Stimulated activated memory B cell treated with anti-CD40 and anti-IgM and Interleukin-4, amounts not matched to agents 10 μg/mL and 1 μg/mL and 100 μg/mL, for 72 hours (primary cell): ENCODE results near the gene MAML2.

Source experiments
- ATAC-seq: fragments of 150-1000 bp; cut with Tn5 transposase; 2 replicates; pipeline ENCODE4 v1.10.0; 2021
- H3K27ac Mint-ChIP-seq: one replicate; pipeline ENCODE4 v1.8.0; 2022; ENCODE audit warnings: mild to moderate bottlenecking, mixed read lengths
- H3K27me3 Mint-ChIP-seq: one replicate; pipeline ENCODE4 v1.8.0; 2022; ENCODE audit warnings: mixed read lengths
- H3K36me3 Mint-ChIP-seq: one replicate; pipeline ENCODE4 v1.8.0; 2022; ENCODE audit warnings: mixed read lengths
- H3K4me1 Mint-ChIP-seq: one replicate; pipeline ENCODE4 v1.8.0; 2022; ENCODE audit warnings: mixed read lengths
- H3K4me3 Mint-ChIP-seq: one replicate; pipeline ENCODE4 v1.8.0; 2022; ENCODE audit warnings: mild to moderate bottlenecking, moderate library complexity, mixed read lengths
- H3K9me3 Mint-ChIP-seq: one replicate; pipeline ENCODE4 v1.8.0; 2022; ENCODE audit warnings: mixed read lengths

Gene MAML2

GRCh38 chr11:96114178-96115064, 228.6 kb downstream of the MAML2 start:
- ATAC-seq, result no peak
- Mint-ChIP-seq H3K27me3 (no peaks in the 10 kb centered on the region), H3K36me3 (peaks cover 27% of the 10 kb centered on the region), H3K4me3 (no peak overlapping the region), H3K4me1 (peaks cover 44% of the 10 kb centered on the region), H3K27ac (peak overlapping the region; percentile 40), H3K9me3 (no peaks in the 10 kb centered on the region)

DNA sequence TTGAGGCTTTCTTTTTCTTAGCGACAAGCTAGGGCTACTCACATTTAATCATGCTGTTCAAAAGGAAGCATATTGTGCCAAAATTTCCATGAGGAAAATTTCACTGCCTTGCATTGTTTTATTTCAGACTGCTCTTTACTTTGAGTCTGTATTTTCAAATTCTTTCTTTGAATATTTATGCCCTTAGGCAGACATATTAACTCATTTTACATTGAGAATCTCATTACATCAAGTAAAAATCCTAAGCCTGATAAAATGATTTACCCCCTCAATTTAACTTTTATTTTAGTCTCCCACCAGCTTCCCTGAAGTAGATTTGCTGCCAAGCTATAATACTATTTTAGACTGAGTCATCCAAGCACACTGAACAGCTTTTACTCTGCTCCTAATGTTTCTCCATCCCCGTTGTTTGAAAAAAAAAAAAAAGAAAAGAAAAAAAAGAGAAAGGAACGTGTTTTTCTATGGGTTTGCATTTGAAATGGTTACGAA, 229.8 kb downstream of the MAML2 start:
- no peak for ATAC-seq
- no peaks in the 10 kb centered on the region for H3K9me3 Mint-ChIP-seq
- H3K4me1 Mint-ChIP-seq, result peaks cover 44% of the 10 kb centered on the region

DNA sequence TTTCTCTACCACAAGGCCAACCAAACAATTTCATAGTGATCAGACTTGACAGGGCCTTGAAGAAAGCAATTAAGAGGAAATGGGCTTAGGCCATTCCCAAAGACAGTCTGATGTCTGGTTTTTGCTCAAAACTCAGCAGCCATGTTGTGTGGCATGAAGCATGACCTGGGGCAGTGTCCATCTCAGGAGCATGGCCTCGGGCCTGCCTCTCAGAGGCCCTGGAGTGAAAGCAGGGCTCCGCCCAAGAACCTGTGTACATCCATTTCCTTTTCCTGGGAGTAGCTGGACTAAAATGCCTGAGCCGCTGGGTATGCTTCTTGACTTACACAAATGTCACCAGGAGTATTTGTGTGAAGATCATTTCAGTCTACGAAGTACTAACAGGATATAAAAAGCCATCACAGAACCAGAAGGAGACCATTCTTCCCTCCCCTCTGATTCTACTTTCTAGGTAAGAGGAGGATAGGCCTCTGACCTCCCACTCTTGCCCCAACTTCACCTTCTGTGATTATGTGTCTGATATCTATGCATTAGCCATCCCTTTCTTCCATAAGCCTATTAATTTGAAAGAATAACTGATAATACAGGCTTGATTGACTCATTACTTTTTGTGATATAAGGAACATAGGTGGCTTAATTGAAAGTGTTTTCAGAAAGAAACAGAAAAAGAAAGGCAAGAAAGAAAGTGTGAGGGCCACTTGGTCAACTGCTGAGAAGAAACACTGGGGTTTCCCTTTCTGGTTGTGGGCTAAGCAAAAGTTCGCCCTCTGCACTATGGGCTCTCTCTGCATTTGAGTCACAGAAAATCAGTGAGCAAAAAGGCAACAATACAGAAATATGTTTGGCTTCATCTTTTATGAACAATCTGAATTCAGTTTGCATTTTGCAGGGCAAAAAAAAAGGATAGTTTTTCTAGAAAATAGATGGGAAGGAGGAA, 230.5 kb downstream of the MAML2 start:
- H3K4me1 Mint-ChIP-seq, result peaks cover 44% of the 10 kb centered on the region
- H3K27ac Mint-ChIP-seq, result peak overlapping the region; percentile 73
- H3K9me3 Mint-ChIP-seq, result no peaks in the 10 kb centered on the region
- peak; percentile 92 for ATAC-seq
- H3K27me3 Mint-ChIP-seq, result no peaks in the 10 kb centered on the region
- H3K4me3 Mint-ChIP-seq, result peak overlapping the region; percentile 46
- peaks cover 18% of the 10 kb centered on the region for H3K36me3 Mint-ChIP-seq

More for the DNA sequence above, 229.8 kb downstream of the MAML2 start:
- peak overlapping the region; percentile 73 for H3K27ac Mint-ChIP-seq
- no peak overlapping the region for H3K4me3 Mint-ChIP-seq
- H3K36me3 Mint-ChIP-seq, result peaks cover 19% of the 10 kb centered on the region
- H3K27me3 Mint-ChIP-seq, result no peaks in the 10 kb centered on the region

GRCh38 chr11:96111308-96111707, 231.7 kb downstream of the MAML2 start:
- ATAC-seq, result no peak
- Mint-ChIP-seq H3K4me3 (no peak overlapping the region), H3K36me3 (peaks cover 11% of the 10 kb centered on the region), H3K27ac (no peak overlapping the region), H3K4me1 (peaks cover 45% of the 10 kb centered on the region), H3K9me3 (no peaks in the 10 kb centered on the region), H3K27me3 (no peaks in the 10 kb centered on the region)

DNA sequence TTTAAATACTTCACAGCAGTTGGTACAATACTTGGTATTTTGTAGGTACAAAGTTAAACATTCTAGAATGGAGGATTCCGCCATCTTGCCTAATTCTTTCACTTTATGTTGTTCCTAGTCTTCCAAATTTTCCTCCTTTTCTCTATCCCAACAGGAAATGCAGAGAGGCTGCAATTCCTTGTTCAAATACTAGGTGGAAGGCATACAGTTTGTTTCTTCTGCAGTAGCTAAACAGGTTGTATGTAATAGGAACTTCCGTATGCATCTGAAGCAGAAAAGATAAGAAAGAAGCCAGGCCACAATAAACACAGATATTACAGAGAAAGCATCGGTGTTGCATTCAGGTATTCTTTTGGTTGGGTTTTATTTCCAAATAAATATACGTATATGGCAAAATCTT, 232.7 kb downstream of the MAML2 start:
- no peak for ATAC-seq
- no peak overlapping the region for H3K4me3 Mint-ChIP-seq

DNA sequence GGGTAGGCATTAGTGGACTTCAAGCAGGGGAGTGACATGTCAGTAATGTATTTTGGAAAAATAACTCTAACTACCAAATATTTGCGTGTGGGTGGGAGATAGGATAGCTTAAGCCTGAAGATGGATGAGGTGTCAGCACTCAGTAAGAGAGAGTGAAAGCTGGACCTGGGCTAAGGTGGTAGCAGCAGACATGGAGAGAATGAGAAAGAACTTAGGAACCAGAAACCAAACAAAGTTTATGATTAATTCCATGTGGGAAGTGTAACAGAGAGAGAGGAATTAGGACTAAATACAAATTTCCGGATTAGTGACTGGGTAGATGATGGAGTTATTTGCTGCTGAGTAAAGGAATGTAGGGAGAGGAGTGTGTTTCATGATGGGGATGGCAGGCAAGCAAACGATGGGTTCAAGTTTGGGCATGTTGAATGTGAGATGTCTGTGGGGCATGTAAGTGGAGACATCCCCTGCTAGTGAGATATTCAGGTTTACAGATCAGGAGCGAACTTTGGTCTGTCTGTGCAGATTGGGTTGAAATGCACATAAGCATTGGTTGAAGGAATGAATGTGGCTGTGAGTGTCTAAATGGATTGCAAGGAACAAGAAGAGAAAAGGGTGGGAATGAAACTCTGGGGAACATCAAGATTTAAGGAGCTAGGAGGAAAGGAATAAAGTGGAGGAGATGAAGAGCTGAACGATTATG, 233.5 kb downstream of the MAML2 start:
- H3K9me3 Mint-ChIP-seq, result no peaks in the 10 kb centered on the region
- peaks cover 3% of the 10 kb centered on the region for H3K36me3 Mint-ChIP-seq
- H3K4me3 Mint-ChIP-seq, result no peak overlapping the region
- H3K27ac Mint-ChIP-seq, result no peak overlapping the region
- no peak for ATAC-seq
- H3K4me1 Mint-ChIP-seq, result peaks cover 35% of the 10 kb centered on the region
- H3K27me3 Mint-ChIP-seq, result no peaks in the 10 kb centered on the region

More for the DNA sequence above, 232.7 kb downstream of the MAML2 start:
- H3K27ac Mint-ChIP-seq, result no peak overlapping the region
- H3K27me3 Mint-ChIP-seq, result no peaks in the 10 kb centered on the region
- H3K9me3 Mint-ChIP-seq, result no peaks in the 10 kb centered on the region
- H3K4me1 Mint-ChIP-seq, result peaks cover 39% of the 10 kb centered on the region
- H3K36me3 Mint-ChIP-seq, result peaks cover 3% of the 10 kb centered on the region

GRCh38 chr11:96107143-96107824, 235.7 kb downstream of the MAML2 start:
- no peak overlapping the region for H3K27ac Mint-ChIP-seq
- no peaks in the 10 kb centered on the region for H3K27me3 Mint-ChIP-seq
- no peak overlapping the region for H3K4me3 Mint-ChIP-seq
- H3K9me3 Mint-ChIP-seq, result no peaks in the 10 kb centered on the region
- H3K4me1 Mint-ChIP-seq, result peaks cover 29% of the 10 kb centered on the region
- H3K36me3 Mint-ChIP-seq, result peaks cover 6% of the 10 kb centered on the region
- no peak for ATAC-seq

DNA sequence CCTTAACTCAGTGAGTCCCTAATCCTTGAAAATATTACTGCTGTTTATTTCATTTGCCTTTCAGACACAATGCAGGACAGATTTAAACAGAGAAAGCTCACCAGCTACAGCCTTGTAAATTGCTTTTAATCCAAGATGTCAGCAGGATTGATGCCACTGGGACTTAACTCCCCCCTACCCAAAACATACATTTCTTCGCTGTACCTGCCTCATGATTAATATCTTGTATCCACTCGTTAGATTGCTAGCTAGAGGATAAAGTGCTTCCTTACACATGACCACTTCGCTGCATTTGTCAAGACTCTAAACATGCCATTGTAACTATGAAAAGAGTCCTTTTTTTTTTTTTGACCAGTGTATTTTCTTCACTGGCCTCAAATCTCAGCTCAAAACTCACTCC, 236.3 kb downstream of the MAML2 start:
- no peaks in the 10 kb centered on the region for H3K27me3 Mint-ChIP-seq
- no peaks in the 10 kb centered on the region for H3K9me3 Mint-ChIP-seq
- H3K4me3 Mint-ChIP-seq, result no peak overlapping the region
- no peak for ATAC-seq
- H3K4me1 Mint-ChIP-seq, result peaks cover 29% of the 10 kb centered on the region
- H3K27ac Mint-ChIP-seq, result no peak overlapping the region
- peaks cover 6% of the 10 kb centered on the region for H3K36me3 Mint-ChIP-seq

GRCh38 chr11:96105944-96106343, 237.1 kb downstream of the MAML2 start:
- no peaks in the 10 kb centered on the region for H3K9me3 Mint-ChIP-seq
- no peak overlapping the region for H3K4me3 Mint-ChIP-seq
- H3K27me3 Mint-ChIP-seq, result no peaks in the 10 kb centered on the region
- H3K27ac Mint-ChIP-seq, result no peak overlapping the region
- peaks cover 10% of the 10 kb centered on the region for H3K36me3 Mint-ChIP-seq
- H3K4me1 Mint-ChIP-seq, result peaks cover 25% of the 10 kb centered on the region
- ATAC-seq, result no peak

GRCh38 chr11:96105197-96105895, 237.6 kb downstream of the MAML2 start:
- no peaks in the 10 kb centered on the region for H3K9me3 Mint-ChIP-seq
- H3K4me3 Mint-ChIP-seq, result no peak overlapping the region
- peaks cover 11% of the 10 kb centered on the region for H3K36me3 Mint-ChIP-seq
- H3K27ac Mint-ChIP-seq, result no peak overlapping the region
- ATAC-seq, result no peak
- H3K27me3 Mint-ChIP-seq, result no peaks in the 10 kb centered on the region
- peaks cover 25% of the 10 kb centered on the region for H3K4me1 Mint-ChIP-seq

GRCh38 chr11:96104496-96104895, 238.5 kb downstream of the MAML2 start:
- H3K9me3 Mint-ChIP-seq, result no peaks in the 10 kb centered on the region
- no peak overlapping the region for H3K27ac Mint-ChIP-seq
- no peak overlapping the region for H3K4me3 Mint-ChIP-seq
- peaks cover 25% of the 10 kb centered on the region for H3K4me1 Mint-ChIP-seq
- no peaks in the 10 kb centered on the region for H3K27me3 Mint-ChIP-seq
- H3K36me3 Mint-ChIP-seq, result peaks cover 11% of the 10 kb centered on the region
- ATAC-seq, result no peak

DNA sequence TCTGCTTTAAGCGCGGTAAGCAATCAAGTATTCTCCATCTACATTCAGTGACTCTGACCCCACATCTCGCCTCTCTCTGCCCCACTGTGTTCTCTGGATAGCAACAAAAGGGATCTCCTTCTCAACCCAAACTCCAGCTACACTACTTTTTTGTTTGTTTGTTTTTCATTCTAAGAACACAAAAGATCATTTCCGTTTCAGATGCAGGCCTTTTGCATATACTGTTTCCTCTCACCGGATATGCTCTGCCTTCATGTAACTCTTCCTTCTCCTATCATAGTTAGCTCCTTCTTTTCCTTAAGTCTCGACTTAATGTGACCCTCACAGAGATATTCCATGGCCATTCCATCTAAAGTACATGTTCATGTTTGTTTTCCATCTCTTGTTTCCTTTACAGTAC, 239.3 kb downstream of the MAML2 start:
- ATAC-seq, result no peak
- no peaks in the 10 kb centered on the region for H3K27me3 Mint-ChIP-seq
- no peaks in the 10 kb centered on the region for H3K9me3 Mint-ChIP-seq
- H3K27ac Mint-ChIP-seq, result no peak overlapping the region
- H3K36me3 Mint-ChIP-seq, result peaks cover 11% of the 10 kb centered on the region
- H3K4me1 Mint-ChIP-seq, result peaks cover 33% of the 10 kb centered on the region
- no peak overlapping the region for H3K4me3 Mint-ChIP-seq

- no peak for ATAC-seq
- Mint-ChIP-seq H3K4me3 (no peak overlapping the region), H3K36me3 (peaks cover 11% of the 10 kb centered on the region), H3K4me1 (peaks cover 35% of the 10 kb centered on the region), H3K27ac (no peak overlapping the region), H3K27me3 (no peaks in the 10 kb centered on the region), H3K9me3 (no peaks in the 10 kb centered on the region)
These were observed 239.9 kb downstream of the MAML2 start for GRCh38 chr11:96103102-96103501.

GRCh38 chr11:96102664-96103078, 240.3 kb downstream of the MAML2 start:
- ATAC-seq, result no peak
- Mint-ChIP-seq H3K27me3 (no peaks in the 10 kb centered on the region), H3K9me3 (no peaks in the 10 kb centered on the region), H3K4me1 (peaks cover 35% of the 10 kb centered on the region), H3K4me3 (no peak overlapping the region), H3K36me3 (peaks cover 11% of the 10 kb centered on the region), H3K27ac (no peak overlapping the region)
